ENCODE results near the gene MEPCE.
"Not testable (repeated sequence)": the region's sequence is repeated elsewhere in the genome, so short reads cannot be mapped to it uniquely, and the experiment has no call there.

Gene MEPCE

DNA sequence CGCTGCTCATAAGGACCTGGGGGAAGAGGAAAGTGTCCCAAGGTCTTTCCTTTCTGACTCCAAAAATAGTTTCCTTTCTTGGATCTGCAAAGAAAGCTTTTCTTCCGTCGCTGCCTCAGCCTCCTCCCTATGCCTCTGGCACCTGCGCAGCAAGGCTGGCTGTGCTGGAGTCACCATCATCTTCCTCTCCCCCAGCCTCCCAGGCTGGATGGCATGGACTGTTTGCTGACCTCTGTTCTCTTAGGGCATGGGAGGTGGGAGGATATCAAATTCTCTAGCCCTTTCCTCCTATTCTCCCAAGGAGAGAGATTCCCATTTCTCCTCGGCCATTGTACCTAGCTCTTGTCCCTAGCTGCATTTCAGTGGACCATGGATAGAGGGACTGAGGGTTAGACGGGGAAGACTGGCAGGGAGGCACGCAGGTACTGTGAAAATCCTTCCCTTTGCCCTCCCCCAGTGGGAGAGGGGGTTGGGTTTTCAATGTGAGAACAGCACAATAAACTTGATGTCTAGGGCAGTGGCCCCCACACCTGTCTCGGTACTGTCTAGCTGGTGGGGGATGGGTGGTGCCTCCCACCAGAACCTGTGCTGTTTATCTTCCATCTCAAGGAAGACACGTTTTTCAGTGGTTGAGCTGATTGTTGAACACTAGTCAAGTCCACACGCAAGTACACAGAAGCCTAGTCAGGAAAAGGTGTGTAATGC, 4.1 kb downstream of the MEPCE start:
- DNase-seq (ENCODE audit: low read depth in 2 of 2, low spot score in 1 of 2) = no peak

DNA sequence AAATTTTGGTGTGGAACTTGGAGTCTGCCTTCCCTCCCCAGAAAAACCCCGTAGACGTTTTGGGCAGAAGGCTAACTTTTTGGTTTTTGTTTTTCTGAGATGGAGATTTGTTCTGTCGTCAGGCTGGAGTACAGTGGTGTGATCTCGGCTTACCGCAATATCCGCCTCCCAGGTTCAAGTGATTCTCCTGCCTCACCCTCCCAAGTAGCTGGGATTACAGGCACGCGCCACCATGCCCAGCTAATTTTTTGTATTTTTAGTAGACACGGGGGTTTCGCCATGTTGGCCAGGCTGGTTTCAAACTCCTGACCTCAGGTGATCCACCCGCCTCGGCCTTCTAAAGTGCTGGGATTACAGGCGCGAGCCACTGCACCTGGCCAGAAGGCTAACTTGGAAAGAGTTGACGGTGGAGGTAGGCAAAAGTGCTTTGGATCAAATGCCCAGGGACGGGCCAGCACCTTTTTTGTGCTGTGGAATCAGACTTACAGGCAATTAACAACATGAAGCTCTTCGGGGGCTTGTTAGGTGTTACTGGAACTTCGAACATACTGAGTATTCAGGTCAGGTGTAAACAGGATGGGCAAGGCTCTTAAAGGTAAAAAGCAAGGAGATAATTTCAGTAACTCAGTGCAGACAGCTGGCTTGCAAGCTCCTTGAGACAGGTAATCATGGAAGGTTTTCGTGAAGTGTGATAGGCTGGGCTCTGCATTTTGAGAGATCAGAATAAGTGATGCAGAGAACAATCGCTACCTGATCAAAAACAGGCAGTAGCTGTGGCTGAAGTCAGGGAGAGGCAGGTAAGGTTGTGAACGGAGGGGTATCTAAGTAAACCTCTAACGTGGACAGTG, 4.9 kb downstream of the MEPCE start:
- no peak for DNase-seq (ENCODE audit: low read depth in 2 of 2, low spot score in 1 of 2)

DNA sequence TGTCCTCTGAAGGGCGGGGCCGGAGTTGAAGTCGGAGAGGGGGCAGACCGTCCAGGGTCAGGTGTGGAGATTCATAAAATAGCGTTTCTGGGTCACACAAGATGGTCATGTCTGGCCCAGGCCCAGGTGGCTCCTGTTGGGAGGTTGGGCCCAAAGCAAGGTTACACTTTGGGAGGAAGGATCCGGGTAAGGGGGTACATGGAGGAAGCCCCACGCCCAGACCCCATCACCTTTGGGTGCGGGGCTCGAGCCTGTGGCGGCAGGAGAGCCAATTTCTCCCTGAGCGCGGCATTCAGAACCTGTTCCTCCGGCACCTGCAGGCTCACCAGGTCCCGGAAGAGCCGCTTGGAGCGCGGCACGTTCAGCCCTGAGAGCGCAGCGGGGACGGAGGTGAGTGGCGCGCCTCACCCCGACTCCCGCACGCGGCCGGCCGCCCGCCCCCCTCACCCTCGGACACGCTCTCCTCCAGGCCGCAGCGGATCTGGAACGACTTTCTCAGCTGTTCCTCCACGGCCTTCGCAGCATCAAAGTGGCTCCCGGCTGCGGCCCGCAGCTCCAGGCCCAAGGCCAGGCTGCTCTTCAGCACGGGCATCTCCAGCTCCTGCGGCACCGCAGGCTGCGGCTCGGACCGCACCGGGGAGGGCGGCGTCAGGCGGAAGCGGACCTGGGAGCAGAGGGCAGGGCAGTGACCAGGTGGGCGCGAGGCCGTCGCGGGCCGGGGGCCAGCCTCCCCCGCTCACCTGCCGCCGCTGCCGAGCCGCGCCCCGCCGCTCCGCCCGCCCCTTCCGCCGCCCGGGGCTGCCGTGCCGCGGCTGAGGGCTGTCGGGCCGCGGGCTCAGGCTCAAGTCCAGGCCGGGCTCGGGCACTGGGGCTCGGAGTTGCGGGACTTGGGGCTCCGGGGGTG, 6.0 kb downstream of the MEPCE start:
- no peak for DNase-seq (ENCODE audit: low read depth in 2 of 2, low spot score in 1 of 2)

- DNase-seq (ENCODE audit: low read depth in 2 of 2, low spot score in 1 of 2) = no peak
Measured at GRCh38 chr7:100437150-100438100, 7.8 kb downstream of the MEPCE start.

DNA sequence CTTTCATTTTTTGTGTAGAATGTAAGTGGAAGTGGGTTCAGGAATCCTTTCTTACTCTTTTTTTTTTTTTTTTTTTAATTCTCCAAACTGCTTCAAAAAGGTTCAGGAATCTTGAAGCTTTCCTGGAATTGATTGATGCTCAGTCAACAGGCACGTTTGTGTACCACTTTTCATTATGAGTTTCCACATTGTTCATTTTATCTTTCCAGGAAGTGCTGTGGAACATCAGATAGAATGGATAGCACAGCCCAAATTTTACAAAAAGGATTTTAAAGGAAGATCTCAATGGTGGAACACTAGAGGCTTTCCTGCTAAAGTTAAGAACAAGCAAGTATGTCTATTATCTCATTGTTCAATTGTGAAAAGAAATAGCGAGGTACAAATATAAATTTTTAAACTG, 8.5 kb downstream of the MEPCE start:
- DNase-seq (ENCODE audit: low read depth in 2 of 2, low spot score in 1 of 2) = no peak

- not testable (repeated sequence) for DNase-seq (ENCODE audit: low read depth in 2 of 2, low spot score in 1 of 2)
Measured at GRCh38 chr7:100438731-100439130, 9.1 kb downstream of the MEPCE start.

GRCh38 chr7:100439244-100439643, 9.6 kb downstream of the MEPCE start:
- not testable (repeated sequence) for DNase-seq (ENCODE audit: low read depth in 2 of 2, low spot score in 1 of 2)

DNA sequence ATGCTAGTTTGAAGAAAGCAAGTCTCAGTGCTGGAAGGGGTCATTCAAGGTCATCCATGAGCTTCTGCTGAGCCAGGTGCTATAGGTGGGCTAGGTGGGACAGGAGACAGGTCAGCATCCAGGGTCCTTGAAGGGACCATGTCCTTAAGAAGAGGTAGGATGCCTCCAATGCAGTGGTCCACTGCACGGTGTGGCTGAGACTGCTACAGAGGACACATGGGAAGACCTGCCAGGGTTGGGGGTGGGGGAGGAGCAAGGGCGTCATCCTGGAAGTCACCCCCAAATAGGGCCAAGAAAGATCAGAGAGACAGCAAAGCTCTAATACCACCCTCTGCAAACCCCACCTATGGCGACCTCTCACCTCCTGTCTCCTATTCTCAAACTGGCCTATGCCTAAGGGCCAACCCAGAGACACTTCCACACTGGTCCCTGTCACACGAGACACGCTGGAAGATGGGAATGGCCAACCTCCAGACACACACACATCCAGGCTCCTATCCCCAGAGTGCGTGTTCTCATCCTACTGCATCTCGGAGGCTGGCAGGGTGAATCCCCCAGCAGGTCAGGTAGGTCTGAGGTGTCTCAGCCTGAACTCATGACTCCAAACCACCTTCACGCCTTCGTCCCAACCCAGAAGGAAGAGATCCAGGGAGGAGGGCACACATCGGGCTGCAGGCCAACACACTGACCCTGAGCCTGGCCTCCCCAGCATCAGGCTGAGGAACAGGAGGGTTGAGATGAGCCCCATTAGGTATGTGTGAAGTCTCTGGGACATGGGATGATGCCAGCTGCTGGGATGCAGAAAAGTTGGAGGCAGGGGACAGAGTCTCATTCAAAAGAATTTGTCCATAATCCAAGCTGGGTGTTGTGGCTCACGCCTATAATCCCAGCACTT, 12.3 kb downstream of the MEPCE start:
- no peak for DNase-seq (ENCODE audit: low read depth in 2 of 2, low spot score in 1 of 2)

DNA sequence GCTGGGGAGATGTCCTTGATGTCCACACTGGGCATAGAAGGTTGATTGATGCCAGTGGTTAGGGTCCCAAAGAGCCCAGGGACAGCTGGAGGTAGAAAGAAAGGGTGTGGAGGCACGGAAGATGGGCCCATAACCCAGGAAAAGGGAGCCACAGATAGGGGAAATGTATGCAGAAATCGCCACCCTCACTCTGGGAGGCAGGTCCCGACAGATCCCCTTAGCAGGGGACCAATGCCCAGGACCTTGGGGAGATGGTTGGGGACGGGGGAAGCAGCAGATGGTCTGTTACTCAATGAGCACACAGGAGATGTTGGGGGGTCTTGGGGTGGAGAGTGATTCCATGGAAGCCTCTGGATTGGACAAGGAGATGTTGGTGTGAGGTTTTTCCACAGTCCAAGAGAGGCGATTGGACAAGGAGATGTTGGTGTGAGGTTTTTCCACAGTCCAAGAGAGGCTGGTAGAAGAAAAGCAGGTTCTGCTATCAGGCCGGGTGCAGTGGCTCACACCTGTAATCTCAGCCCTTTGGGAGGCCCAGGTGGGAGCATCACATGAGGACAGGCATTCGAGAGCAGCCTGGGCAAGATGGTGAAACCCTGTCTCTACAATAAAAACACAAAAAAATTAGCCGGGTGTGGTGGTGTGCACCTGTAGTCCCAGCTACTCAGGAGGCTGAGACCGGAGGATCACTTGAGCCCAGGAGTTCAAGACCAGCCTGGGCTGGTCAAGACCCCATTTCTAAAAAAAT, 13.6 kb downstream of the MEPCE start:
- DNase-seq (ENCODE audit: low read depth in 2 of 2, low spot score in 1 of 2) = no peak

DNA sequence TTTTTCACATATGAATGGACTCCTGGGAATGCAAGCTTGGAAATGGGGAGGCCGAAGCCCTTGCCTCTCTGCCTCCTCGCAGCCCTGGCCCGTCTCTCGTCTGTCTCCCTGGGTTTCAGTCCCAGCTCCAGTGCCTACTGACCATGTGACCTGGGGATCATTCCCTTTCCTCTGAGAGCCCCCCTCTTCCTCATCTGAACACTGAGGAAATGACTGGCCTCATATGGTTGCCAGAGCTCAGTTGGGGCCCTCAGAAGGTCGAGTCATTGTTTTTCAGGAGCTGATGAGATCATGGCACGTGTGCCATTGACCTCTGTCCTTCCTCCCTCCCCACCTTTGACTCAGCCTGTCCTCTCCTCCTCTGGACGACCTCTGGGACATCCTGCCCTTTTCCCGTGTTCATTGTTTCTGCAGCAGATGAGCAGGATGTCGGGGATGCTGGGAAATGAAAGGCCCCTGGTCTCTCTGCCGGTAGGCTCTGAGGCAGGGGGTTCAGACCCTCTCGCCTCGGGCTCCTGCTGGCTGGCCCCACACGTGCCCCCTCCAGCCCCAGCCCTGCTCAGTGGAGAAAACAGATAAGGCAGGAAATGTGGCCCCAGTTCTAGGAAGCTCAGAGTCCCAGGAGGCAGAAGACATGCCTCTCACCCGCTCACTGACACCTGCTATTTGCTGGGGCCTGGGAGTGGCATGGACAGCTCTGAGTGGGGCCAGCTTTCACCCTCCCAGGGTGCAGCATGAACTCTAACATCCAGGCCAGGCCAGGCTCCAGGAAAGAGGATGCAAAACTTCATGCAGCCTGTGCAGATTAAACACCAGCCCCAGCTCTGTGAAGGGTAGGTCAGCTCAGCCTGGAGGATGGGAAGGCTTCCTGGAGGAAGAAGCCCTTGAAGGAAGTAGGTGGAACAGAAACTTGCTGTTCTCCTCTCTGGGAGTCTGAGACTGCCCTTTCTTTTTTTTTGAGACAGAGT, 15.0 kb downstream of the MEPCE start:
- no peak for DNase-seq (ENCODE audit: low read depth in 2 of 2, low spot score in 1 of 2)

DNA sequence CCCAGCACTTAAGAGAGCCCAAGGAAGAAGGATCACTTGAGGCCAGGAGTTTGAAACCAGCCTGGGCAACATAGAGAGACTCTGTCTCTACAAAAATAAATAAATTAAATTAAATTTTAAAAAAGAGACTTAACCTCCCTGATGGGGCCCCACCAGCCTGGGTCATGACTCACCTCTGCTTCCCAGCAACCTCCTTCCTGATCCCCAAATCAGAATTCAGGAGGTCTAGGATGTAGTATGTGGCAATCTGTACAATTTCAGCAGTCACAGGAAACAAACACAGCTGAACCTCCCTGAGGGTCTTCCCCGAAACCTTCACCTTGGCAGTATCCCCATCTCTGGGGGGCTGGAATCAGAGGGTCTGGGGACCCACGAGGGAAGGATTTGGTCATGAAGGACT, 16.4 kb downstream of the MEPCE start:
- no peak for DNase-seq (ENCODE audit: low read depth in 2 of 2, low spot score in 1 of 2)

DNA sequence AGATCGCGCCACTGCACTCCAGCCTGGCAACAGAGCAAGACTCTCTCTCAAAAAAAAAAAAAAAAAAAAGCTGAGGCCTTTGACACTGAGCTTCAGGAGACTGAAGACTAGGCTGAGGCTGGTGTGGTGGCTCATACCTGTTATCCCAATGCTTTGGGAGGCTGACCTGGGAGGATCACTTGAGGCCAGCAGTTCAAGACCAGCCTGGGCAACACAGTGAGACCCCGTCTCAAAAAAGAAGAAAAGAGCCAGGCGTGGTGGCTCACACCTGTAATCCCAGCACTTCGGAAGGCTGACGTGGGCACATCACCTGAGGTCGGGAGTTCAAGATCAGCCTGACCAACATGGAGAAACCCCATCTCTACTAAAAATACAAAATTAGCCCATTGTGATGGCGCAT, 17.7 kb downstream of the MEPCE start:
- DNase-seq (ENCODE audit: low read depth in 2 of 2, low spot score in 1 of 2) = not testable (repeated sequence)

GRCh38 chr7:100449190-100449795, 19.7 kb downstream of the MEPCE start:
- no peak for DNase-seq (ENCODE audit: low read depth in 2 of 2, low spot score in 1 of 2)

- DNase-seq (ENCODE audit: low read depth in 2 of 2, low spot score in 1 of 2) = no peak
Measured at GRCh38 chr7:100452513-100452912, 22.9 kb downstream of the MEPCE start.

DNA sequence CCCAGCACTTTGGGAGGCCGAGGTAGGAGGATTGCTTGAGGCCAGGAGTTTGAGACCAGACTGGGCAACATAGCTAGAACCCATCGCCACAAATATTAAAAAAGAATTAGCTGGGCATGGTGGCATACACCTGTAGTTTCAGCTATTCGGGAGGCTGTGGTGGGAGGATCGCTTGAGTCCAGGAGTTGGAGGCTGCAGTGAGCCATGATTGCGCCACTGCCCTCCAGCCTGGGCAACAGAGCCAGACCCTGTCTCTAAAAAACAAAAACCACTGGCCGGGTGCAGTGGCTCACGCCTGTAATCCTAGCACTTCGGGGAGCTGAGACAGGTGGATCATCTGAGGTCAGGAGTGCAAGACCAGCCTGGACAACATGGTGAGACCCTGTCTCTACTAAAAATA, 24.2 kb downstream of the MEPCE start:
- DNase-seq (ENCODE audit: low read depth in 2 of 2, low spot score in 1 of 2) = not testable (repeated sequence)

DNA sequence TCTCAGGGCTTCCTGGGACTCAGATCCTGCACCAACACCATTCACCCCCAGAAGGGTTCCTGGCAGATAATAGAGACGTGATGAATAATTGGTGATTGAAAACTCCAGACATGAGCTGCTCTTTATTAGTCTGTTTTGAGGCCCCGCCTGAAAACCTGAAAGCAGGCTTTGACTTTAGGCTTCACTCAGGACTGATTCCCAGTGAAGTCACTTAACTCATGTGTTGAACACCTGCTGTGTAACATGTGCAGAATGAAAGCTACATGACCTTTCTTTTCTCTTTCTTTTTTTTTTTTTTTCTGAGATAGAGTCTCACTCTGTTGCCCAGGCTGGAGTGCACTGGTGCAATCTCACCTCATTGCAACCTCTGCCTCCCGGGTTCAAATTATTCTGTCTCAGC, 25.6 kb downstream of the MEPCE start:
- no peak for DNase-seq (ENCODE audit: low read depth in 2 of 2, low spot score in 1 of 2)

DNA sequence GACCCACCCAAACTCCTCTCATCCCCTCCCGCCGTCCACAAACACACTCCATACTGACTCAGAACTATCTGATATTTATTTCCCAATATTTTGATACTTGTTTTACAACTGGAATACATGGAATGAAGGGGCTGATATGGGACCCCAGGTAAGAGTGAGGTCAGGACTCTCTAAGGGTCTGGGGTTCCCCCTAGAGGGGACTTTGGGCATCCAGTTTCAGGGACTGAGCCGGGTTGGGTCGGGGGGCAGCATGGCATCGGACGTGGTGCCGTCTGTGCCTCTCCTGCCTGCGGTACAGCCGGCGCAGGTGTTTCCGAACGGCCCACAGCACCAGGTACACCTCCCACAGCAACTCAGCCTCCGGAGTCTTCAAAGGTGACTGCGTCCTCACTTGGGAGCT, 26.9 kb downstream of the MEPCE start:
- no peak for DNase-seq (ENCODE audit: low read depth in 2 of 2, low spot score in 1 of 2)

Measured in stimulated activated CD8-positive, alpha-beta memory T cell treated with anti-CD3 and anti-CD28 coated beads, Interleukin-4, amount 100 ng/mL, for 4 hours (primary cell).